PC-3 (cell line): ENCODE measurements around the gene ATP1B3.

ENCODE experiments used
- EZH2 ChIP-seq: fragments of 300-600 bp; sonication (generic); IDR thresholded peaks from one replicate; pipeline ENCODE4 v1.6.1; 2017; ENCODE audit warnings: antibody characterized with exemption, mild to moderate bottlenecking, low read length; ENCODE audit not compliant: unreplicated experiment
- TF ChIP-seq, protein P1 (sequence below): fragments of 300-600 bp; sonication (generic); conservative IDR thresholded peaks from 2 replicates; pipeline ENCODE4 v1.5.1; 2017; ENCODE audit warnings: antibody characterized with exemption, low read depth, mild to moderate bottlenecking, low read length

DNA sequence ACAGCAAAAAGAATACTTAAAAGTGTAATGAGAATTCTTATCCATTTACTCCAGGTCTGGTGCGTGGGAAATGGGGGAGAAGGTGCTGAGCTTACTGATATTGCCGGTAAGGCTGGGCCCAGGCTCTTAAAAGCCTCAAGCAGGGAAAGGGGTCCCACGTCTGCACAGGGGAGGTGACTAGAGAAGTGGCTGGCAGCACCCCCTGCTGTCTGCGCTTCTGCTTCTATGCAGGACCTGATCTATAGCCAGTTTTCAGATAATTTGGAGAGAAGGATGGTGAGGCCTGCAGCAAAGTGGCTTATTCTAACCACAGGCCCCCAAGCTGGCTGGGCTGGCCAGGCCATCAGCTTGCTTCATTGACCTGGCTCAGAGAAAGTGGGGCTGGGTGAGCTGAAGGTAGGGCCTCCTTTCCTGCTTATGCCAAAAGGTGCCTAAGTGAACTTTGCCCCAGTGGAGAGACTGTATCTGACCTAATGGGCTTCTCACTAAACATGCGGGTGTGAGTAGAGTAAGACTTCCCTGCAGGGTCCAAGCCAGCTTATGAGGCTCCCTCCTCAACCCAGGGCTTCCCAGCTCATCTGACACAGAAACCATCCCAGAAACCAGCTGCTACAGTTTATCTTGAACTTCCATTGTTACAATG is 30.9 kb upstream of the ATP1B3 start:
- TF ChIP-seq, protein P1, sequence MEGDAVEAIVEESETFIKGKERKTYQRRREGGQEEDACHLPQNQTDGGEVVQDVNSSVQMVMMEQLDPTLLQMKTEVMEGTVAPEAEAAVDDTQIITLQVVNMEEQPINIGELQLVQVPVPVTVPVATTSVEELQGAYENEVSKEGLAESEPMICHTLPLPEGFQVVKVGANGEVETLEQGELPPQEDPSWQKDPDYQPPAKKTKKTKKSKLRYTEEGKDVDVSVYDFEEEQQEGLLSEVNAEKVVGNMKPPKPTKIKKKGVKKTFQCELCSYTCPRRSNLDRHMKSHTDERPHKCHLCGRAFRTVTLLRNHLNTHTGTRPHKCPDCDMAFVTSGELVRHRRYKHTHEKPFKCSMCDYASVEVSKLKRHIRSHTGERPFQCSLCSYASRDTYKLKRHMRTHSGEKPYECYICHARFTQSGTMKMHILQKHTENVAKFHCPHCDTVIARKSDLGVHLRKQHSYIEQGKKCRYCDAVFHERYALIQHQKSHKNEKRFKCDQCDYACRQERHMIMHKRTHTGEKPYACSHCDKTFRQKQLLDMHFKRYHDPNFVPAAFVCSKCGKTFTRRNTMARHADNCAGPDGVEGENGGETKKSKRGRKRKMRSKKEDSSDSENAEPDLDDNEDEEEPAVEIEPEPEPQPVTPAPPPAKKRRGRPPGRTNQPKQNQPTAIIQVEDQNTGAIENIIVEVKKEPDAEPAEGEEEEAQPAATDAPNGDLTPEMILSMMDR = no peak
- TF ChIP-seq EZH2 = no peak
